Measurements from ENCODE around the gene SDHB.

Gene SDHB

GRCh38 chr1:17027403-17027802 is 26.4 kb downstream of the SDHB start:
- Histone ChIP-seq H3K9me3 (ENCODE audit: insufficient read depth, low read length) (no peaks in the 10 kb centered on the region), H3K79me2 (ENCODE audit: insufficient read depth, low read length) (no peaks in the 10 kb centered on the region), H3K4me3 (ENCODE audit: insufficient read depth, low read length, poor library complexity, severe bottlenecking) (no peak overlapping the region), H3K4me2 (ENCODE audit: low read depth, low read length, poor library complexity, severe bottlenecking) (no peak overlapping the region), H4K20me1 (ENCODE audit: low read depth, low read length) (no peaks in the 10 kb centered on the region), H3K9ac (ENCODE audit: low read length) (no peak overlapping the region), H2AFZ (ENCODE audit: low read depth, low read length, severe bottlenecking) (no peak overlapping the region), H3F3A (ENCODE audit: insufficient read depth) (no peaks in the 10 kb centered on the region), H3K36me3 (ENCODE audit: low read length) (no peaks in the 10 kb centered on the region; the same call in 1 of the 2 replicates), H3K27ac (ENCODE audit: low read depth, low read length) (no peak overlapping the region), H3K27me3 (ENCODE audit: low read length) (no peaks in the 10 kb centered on the region), H3K9me2 (replicated peaks; ENCODE audit: insufficient read depth, low read length) (no peaks in the 10 kb centered on the region)
- TF ChIP-seq EZH2phosphoT487 (conservative IDR thresholded peaks at IDR 0.05; ENCODE audit: low read length) (no peak), CTCF (IDR thresholded peaks at IDR 0.05; ENCODE audit: insufficient read depth, low read length, poor library complexity, severe bottlenecking) (no peak)

- H3K4me3 ChIP-seq (ENCODE audit: insufficient read depth, low read length, poor library complexity, severe bottlenecking) = no peak overlapping the region
- H3K9me3 ChIP-seq (ENCODE audit: insufficient read depth, low read length) = no peaks in the 10 kb centered on the region
- H3K9me2 ChIP-seq (replicated peaks; ENCODE audit: insufficient read depth, low read length) = no peaks in the 10 kb centered on the region
- peaks cover 8% of the 10 kb centered on the region; the same call in 1 of the 2 replicates for H3K36me3 ChIP-seq (ENCODE audit: low read length)
- H4K20me1 ChIP-seq (ENCODE audit: low read depth, low read length) = no peaks in the 10 kb centered on the region
- no peak overlapping the region for H3K9ac ChIP-seq (ENCODE audit: low read length)
- no peaks in the 10 kb centered on the region for H3K79me2 ChIP-seq (ENCODE audit: insufficient read depth, low read length)
- H3K4me2 ChIP-seq (ENCODE audit: low read depth, low read length, poor library complexity, severe bottlenecking) = no peak overlapping the region
- H3K27me3 ChIP-seq (ENCODE audit: low read length) = no peaks in the 10 kb centered on the region
- no peak overlapping the region for H2AFZ ChIP-seq (ENCODE audit: low read depth, low read length, severe bottlenecking)
- TF ChIP-seq CTCF (IDR thresholded peaks at IDR 0.05; ENCODE audit: insufficient read depth, low read length, poor library complexity, severe bottlenecking) (no peak), EZH2phosphoT487 (conservative IDR thresholded peaks at IDR 0.05; ENCODE audit: low read length) (no peak)
- no peaks in the 10 kb centered on the region for H3F3A ChIP-seq (ENCODE audit: insufficient read depth)
- H3K27ac ChIP-seq (ENCODE audit: low read depth, low read length) = no peak overlapping the region
These were observed 29.1 kb downstream of the SDHB start for GRCh38 chr1:17024721-17025120.

- Histone ChIP-seq H3K9me2 (replicated peaks; ENCODE audit: insufficient read depth, low read length) (no peaks in the 10 kb centered on the region), H3K27me3 (ENCODE audit: low read length) (no peaks in the 10 kb centered on the region), H3K4me3 (ENCODE audit: insufficient read depth, low read length, poor library complexity, severe bottlenecking) (no peak overlapping the region), H3K9ac (ENCODE audit: low read length) (no peak overlapping the region), H4K20me1 (ENCODE audit: low read depth, low read length) (no peaks in the 10 kb centered on the region), H3K9me3 (ENCODE audit: insufficient read depth, low read length) (no peaks in the 10 kb centered on the region), H3K4me2 (ENCODE audit: low read depth, low read length, poor library complexity, severe bottlenecking) (no peak overlapping the region), H3K36me3 (ENCODE audit: low read length) (peaks cover 10% of the 10 kb centered on the region; the same call in 1 of the 2 replicates), H3K79me2 (ENCODE audit: insufficient read depth, low read length) (no peaks in the 10 kb centered on the region), H3F3A (ENCODE audit: insufficient read depth) (no peaks in the 10 kb centered on the region), H2AFZ (ENCODE audit: low read depth, low read length, severe bottlenecking) (no peak overlapping the region), H3K27ac (ENCODE audit: low read depth, low read length) (no peak overlapping the region)
- no peak for TF ChIP-seq CTCF (IDR thresholded peaks at IDR 0.05; ENCODE audit: insufficient read depth, low read length, poor library complexity, severe bottlenecking)
- no peak for TF ChIP-seq EZH2phosphoT487 (conservative IDR thresholded peaks at IDR 0.05; ENCODE audit: low read length)
These were observed 30.3 kb downstream of the SDHB start for GRCh38 chr1:17023573-17023972.
